HEK293 (cell line): ENCODE measurements around the gene PTGIR.

Source experiments
- CTCF ChIA-PET: fragments of 350-600 bp; formaldehyde crosslinking; extraction: SDS; loops from one replicate; lab custom pipeline; 2021; ENCODE audit warnings: antibody characterized with exemption; lab: Yijun Ruan, JAX
- POLR2A ChIA-PET: fragments of 300-600 bp; formaldehyde crosslinking; extraction: SDS; loops from one replicate; lab custom pipeline; 2020; ENCODE audit warnings: antibody characterized with exemption, inconsistent platforms; lab: Yijun Ruan, JAX
- H3K27ac ChIP-seq: fragments of 200-500 bp; sonication (Bioruptor generic); 2 replicates; pipeline ENCODE4 v1.5.1; 2014; ENCODE audit warnings: low read depth, low read length, control low read depth, inconsistent platforms; ENCODE audit errors: extremely low read depth
- H3K36me3 ChIP-seq, 2 experiments: fragments of 200-500 bp in 1 of 2; sonication (Bioruptor generic) in 1 of 2; 1 replicate in 1 of 2; 2 replicates in 1 of 2; pipeline ENCODE4 v1.5.1; 2014 to 2017; ENCODE audit warnings: inconsistent platforms in 2 of 2, low read length in 2 of 2; ENCODE audit not compliant: control insufficient read depth in 2 of 2, insufficient read depth in 1 of 2
- H3K4me1 ChIP-seq: fragments of 200-500 bp; sonication (Bioruptor generic); 2 replicates; pipeline ENCODE4 v1.5.1; 2014; ENCODE audit warnings: mild to moderate bottlenecking, low read length, inconsistent platforms; ENCODE audit not compliant: control insufficient read depth, insufficient read depth
- H3K4me3 ChIP-seq: 2 replicates; pipeline ENCODE4 v1.5.1; 2011; ENCODE audit warnings: low read depth, mild to moderate bottlenecking, control low read depth, low read length, moderate library complexity
- H3K9me3 ChIP-seq: fragments of 200-500 bp; sonication (Bioruptor generic); 2 replicates; pipeline ENCODE4 v1.5.1; 2014; ENCODE audit warnings: low read depth, low read length, inconsistent platforms; ENCODE audit not compliant: control insufficient read depth, insufficient read depth
- FEZF1 ChIP-seq: fragments of 450-650 bp; formaldehyde crosslinking; IDR thresholded peaks from 2 replicates; pipeline ENCODE4 v1.5.1; 2016; ENCODE audit warnings: missing biosample characterization, missing genetic modification characterization
- IKZF3 ChIP-seq: fragments of 450-650 bp; IDR thresholded peaks from 2 replicates; pipeline ENCODE4 v1.5.0; 2018; ENCODE audit warnings: missing biosample characterization, mild to moderate bottlenecking, missing genetic modification characterization, moderate library complexity
- INSM2 ChIP-seq: fragments of 450-650 bp; formaldehyde crosslinking; IDR thresholded peaks from 2 replicates; pipeline ENCODE4 v1.5.1; 2016; ENCODE audit warnings: missing biosample characterization, missing genetic modification characterization
- KLF10 ChIP-seq: fragments of 450-650 bp; IDR thresholded peaks from 2 replicates; pipeline ENCODE4 v1.5.1; 2018; ENCODE audit warnings: missing biosample characterization, mild to moderate bottlenecking, missing genetic modification characterization
- PRDM1 ChIP-seq: fragments of 450-650 bp; formaldehyde crosslinking; IDR thresholded peaks from 2 replicates; pipeline ENCODE4; 2016; ENCODE audit warnings: missing biosample characterization, missing genetic modification characterization
- SETDB1 ChIP-seq: IDR thresholded peaks from one replicate; pipeline ENCODE4 v1.6.1; 2017; ENCODE audit warnings: mild to moderate bottlenecking, low read length, moderate library complexity, mixed read lengths; ENCODE audit not compliant: insufficient read length
- ZBTB26 ChIP-seq: fragments of 450-650 bp; formaldehyde crosslinking; optimal IDR thresholded peaks from 2 replicates; pipeline ENCODE3; 2016; ENCODE audit warnings: missing biosample characterization, mild to moderate bottlenecking, missing genetic modification characterization
- ZNF211 ChIP-seq: fragments of 450-650 bp; formaldehyde crosslinking; IDR thresholded peaks from 2 replicates; pipeline ENCODE4 v1.5.1; 2016; ENCODE audit warnings: low read depth, missing biosample characterization, missing genetic modification characterization
- ZNF26 ChIP-seq: fragments of 450-650 bp; formaldehyde crosslinking; IDR thresholded peaks from 2 replicates; pipeline ENCODE4 v1.5.1; 2016; ENCODE audit warnings: missing biosample characterization, missing genetic modification characterization
- ZNF416 ChIP-seq: fragments of 450-650 bp; formaldehyde crosslinking; IDR thresholded peaks from 2 replicates; pipeline ENCODE4 v1.5.1; 2016; ENCODE audit warnings: missing biosample characterization, missing genetic modification characterization
- ZNF433 ChIP-seq: fragments of 450-650 bp; formaldehyde crosslinking; IDR thresholded peaks from 2 replicates; pipeline ENCODE4 v1.5.1; 2016; ENCODE audit warnings: missing biosample characterization, missing genetic modification characterization, low read depth
- ZNF501 ChIP-seq: fragments of 450-650 bp; formaldehyde crosslinking; IDR thresholded peaks from 2 replicates; pipeline ENCODE4 v1.5.1; 2016; ENCODE audit warnings: missing biosample characterization, missing genetic modification characterization
- ZNF629 ChIP-seq: fragments of 450-650 bp; formaldehyde crosslinking; IDR thresholded peaks from 2 replicates; pipeline ENCODE4 v1.5.1; 2017; ENCODE audit warnings: missing biosample characterization, missing genetic modification characterization
- ZNF792 ChIP-seq: fragments of 450-650 bp; formaldehyde crosslinking; IDR thresholded peaks from 2 replicates; pipeline ENCODE4 v1.5.1; 2016; ENCODE audit warnings: missing biosample characterization, missing genetic modification characterization
- TF ChIP-seq, protein P1 (sequence below): IDR thresholded peaks from 2 replicates; pipeline ENCODE4 v1.6.1; 2011; ENCODE audit warnings: mild to moderate bottlenecking, low read depth, low read length, borderline replicate concordance

Gene PTGIR

GRCh38 chr19:46624958-46625661 lies at the start of gene PTGIR (continued):
- TF ChIP-seq, protein P1, sequence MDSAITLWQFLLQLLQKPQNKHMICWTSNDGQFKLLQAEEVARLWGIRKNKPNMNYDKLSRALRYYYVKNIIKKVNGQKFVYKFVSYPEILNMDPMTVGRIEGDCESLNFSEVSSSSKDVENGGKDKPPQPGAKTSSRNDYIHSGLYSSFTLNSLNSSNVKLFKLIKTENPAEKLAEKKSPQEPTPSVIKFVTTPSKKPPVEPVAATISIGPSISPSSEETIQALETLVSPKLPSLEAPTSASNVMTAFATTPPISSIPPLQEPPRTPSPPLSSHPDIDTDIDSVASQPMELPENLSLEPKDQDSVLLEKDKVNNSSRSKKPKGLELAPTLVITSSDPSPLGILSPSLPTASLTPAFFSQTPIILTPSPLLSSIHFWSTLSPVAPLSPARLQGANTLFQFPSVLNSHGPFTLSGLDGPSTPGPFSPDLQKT: no peak
- TF ChIP-seq ZNF416 (tag by site-specific recombination) (0 out of 2 replicates have a peak, but pooled peaks have one; percentile 15), ZNF433 (tag by site-specific recombination) (no peak), ZBTB26 (tag by site-specific recombination) (no peak), IKZF3 (tag by site-specific recombination) (no peak), INSM2 (tag by site-specific recombination) (no peak)

DNA sequence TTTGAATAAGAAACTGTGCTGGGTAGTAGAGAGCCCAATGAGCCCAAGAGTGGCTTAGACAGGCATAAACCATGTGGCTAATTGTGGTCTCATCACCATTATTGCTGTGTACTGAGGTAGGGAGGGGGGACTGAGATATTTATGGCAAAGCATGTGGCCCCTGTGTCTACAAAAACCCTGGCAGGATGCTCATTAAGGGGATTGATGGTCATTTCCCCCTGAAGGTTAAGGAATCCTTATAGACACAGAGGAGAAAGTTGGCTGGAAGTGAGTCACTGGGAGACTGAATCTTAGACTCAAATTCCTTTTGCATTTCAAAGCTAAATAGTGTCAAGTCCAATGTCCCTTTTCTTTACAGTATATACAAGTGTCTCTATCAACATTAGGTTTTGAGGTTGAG lies 45.9 kb upstream of the PTGIR start:
- no peak overlapping the region for H3K4me3 ChIP-seq
- CTCF ChIA-PET: interaction anchor here (0.7 to 2.0 kb wide), 3 partner anchors 9 to 96 kb away, joined by 3 to 5 read pairs (median 4); no protein-coding TSS in a partner anchor
- peaks cover 16 to 27% of the 10 kb centered on the region in 2 experiments; a peak in 2 of 3 replicates for H3K36me3 ChIP-seq
- POLR2A ChIA-PET: no interaction called here
- no peak for TF ChIP-seq ZNF26 (tag by site-specific recombination)
- TF ChIP-seq PRDM1 (tag by site-specific recombination): 0 out of 2 replicates have a peak, but pooled peaks have one; percentile 37
- TF ChIP-seq SETDB1: no peak
- TF ChIP-seq ZNF501: no peak
- peak; percentile 16; the same call in 1 of the 2 replicates for TF ChIP-seq FEZF1 (tag by site-specific recombination)
- H3K9me3 ChIP-seq: no peaks in the 10 kb centered on the region
- no peak overlapping the region for H3K27ac ChIP-seq
- no peaks in the 10 kb centered on the region for H3K4me1 ChIP-seq

DNA sequence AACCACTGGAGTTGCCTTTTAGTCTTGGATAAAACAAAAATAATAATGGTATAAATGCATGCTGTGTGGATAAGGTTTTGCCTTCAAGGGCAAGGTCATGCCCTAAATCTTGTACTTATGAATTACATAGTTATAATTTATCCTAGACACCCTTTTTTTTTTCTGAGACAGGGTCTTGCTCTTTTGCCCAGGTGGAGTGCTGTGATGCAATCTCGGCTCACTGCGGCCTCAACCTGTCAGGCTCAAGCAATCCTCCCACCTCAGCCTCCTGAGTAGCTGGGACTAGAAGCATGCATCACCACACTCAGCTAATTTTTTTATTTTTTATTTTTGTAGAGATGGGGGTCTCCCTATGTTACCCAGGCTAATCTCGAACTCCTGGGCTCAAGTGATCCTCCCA lies 43.8 kb upstream of the PTGIR start:
- Histone ChIP-seq H3K27ac (no peak overlapping the region), H3K9me3 (no peaks in the 10 kb centered on the region), H3K36me3 (peaks cover 0 to 9% of the 10 kb centered on the region in 2 experiments; a peak in 2 of 3 replicates), H3K4me1 (no peaks in the 10 kb centered on the region), H3K4me3 (no peak overlapping the region)
- ChIA-PET POLR2A (no interaction called here), CTCF (interaction anchor here (0.6 to 1.5 kb wide), 3 partner anchors 31 to 54 kb away, joined by 4 to 6 read pairs (median 4); no protein-coding TSS in a partner anchor)
- no peak for TF ChIP-seq ZNF629 (tag by site-specific recombination)
- no peak for TF ChIP-seq KLF10 (tag by site-specific recombination)
- TF ChIP-seq ZNF211 (tag by site-specific recombination): no peak
- no peak for TF ChIP-seq ZNF792
